ENCODE results near the gene BARX1.
"Not testable (repeated sequence)": the region's sequence is repeated elsewhere in the genome, so short reads cannot be mapped to it uniquely, and the experiment has no call there.

BARX1 gene

DNA sequence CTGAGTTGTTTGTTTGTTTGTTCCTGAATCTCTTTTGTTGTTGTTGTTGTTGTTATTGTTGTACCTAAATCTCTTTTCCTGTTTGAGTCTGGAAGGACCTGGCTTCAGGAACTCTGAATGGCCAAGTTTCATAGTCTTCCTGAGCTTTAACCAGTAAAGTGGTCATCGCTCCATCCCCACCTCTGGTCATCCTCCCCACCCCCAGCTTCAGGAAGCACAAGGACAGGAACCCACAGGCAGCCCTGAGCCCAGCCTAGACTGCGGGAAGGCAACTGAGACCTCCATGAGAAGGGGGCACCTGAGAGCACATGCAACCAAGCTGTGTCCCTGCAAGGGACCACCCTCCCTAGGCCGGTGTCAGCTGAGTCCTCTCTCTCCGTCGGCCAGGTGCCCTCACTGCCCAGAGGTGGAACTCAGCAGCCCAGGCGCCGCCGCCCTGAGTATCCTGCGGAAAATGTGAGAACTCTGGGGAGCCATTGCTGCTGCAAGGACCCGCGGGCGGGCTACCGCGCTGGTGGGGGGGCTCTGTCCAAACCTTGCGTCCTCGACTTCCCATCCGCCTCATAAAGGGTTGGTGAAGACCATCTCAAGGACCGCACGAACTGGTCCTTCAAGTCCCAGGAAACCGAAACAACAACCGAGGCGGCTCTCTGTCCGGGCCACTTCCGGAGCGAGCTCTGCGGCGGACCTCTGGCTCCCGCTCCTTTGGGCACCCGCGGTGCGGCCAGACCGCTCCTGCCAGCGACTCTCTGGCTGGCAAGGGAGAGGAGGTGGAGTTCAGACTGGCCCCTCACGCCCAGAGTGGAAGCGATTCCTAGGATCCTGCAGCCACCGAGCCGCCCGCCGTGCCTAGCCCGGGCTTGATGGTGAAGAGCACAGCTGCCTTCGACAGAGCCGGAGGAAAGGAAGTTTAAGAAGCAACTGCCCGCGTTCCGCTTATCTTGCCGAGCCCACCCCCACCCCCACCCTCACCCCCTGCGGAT lies 4.2 kb downstream of the BARX1 start:
- DNase-seq = peak in 1 of 2 donors; percentile 31

DNA sequence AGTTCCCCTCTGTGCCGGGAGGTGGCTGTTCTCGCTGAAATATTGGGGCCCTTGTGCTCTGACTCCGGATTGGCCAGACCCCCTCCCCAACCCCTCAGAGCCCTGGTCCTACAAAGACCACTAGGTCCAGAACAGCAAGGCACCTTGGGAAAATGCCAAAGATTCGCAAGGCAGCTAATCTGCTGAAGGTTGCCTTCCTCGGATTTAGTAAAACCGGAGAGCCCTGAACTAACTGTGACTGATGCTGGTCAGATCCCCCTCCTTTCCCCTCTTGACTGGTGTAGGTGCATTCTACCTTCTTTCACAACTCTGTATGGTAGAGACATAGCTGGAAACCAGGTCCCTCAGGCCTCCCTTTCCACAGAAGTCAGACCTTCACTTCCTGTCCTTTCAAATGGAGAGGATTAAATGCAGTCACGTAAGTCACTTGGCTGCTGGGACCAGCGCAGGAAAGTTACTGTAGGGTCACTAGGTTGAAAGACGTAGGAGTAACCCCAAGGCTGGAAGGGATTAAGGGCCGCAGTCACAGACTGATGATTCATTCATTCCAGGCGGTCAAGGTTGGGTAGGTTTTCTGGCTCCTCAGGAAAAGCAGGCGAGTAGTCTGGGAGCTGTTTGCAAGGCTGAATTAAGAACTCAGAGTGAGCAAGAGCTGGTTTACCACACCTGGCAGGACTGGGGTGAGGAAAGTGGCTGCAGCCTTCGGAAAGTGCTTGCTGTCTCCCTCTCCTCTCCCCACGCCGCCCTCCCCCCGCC lies 5.3 kb downstream of the BARX1 start:
- DNase-seq = no peak

DNA sequence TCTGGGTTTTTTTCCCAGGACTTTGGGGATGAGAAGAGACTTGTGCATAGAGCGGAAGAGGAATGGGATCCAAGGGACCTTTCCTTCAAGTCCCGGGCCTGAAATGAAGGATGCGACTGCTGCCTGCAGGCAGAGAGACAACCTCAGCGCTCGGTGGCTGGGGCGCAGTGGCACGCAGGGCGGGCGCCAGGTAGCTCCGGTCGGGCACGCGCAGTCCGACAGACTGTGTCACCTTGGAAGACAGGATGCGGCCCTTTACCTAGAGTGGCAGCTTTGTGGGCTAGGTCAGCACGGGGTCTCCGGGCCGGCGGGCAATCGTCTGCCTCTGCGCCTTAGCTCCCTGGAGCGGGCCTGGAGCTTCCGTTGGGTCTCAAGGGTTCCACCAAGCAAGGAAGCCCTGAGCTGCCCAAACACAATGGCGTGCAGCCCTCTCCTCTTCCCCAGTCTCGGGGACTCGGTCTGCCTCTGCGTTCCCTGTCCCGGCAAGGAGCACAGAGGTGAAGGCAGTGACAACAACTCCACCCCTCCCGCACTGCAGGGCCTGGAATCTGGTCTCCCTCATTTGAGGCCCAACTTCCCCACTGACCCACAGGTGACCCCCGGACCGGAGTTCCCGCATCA lies 6.0 kb downstream of the BARX1 start:
- no peak for DNase-seq

DNA sequence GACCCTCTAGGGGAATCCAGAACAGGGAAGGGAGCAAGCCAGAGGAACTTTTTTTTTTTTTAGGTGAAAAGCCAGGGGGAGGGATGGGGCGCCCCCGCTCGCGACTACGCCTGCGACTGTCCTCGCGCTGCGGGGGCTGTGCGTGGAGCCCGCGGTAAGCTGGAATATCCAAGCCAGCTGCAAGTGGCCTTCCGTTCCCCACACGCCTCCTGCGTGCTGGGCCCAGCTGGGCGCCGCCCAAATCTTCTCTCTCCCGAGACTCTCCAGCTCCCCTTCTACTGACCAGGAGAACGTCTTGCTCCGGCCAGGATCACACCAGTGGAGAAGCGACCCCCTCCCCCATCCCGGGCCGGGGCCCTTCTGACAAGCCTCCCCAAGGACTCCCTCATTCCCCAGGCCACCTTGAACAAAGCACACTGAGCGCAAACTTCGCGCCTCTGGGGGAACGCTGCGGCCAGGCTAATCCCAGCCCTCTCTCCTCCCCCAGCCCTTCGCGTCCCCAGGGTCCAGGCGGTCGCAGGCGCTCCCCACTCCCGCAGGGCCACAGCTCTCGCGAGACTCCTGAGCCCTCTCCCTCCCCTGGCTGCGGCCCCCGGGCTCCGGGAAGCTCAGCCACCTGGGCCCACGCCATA lies 6.6 kb downstream of the BARX1 start:
- no peak for DNase-seq

DNA sequence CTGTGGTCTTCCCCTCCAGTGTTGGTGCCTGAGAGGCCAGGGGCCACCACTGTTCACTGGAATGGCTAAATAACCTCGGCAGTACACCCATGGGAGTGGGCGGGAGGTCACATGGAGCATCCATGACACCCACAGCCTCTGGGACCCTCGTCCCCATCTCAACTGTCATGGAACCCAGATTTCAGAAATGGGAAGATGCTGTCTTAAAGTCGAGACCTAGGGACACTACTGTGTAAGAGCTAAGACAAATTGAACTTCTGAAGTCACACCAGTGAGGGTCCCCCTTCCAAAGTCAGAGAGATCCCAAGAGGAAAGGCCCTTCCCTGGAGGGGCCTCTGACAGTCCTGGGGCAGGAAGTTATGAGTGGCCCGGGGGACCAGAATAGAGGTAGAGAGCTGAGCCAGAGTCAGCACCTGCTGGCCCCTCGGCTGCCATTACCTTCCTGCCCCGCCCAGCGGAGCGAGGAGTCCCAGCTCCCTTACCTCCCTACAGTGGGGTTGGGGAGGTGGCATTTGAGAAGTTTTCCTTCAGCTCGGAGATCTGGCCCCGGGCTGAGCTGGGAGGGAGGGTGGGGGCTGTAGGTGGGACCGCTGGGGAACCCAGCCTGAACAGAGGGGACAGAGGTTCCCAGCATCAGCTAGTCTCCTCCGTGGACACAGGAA lies 7.6 kb downstream of the BARX1 start:
- DNase-seq = no peak

DNA sequence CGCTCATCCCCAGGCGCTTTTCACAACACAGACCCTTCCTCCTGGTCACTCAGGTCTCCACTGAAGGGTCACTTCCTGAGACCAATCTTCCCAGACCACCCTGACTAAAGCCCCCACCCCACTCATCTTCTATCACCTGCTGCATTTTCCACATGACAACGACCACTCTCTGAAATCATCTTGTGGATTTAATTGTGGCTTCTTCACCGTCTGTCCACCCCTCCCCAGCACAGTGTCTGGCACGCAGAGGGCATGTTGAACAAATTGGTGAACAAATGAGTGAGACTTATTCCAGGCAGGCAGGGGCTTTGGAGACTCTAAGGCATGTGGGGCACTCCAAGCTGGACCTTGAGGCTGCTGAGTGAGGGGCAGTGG lies 8.8 kb downstream of the BARX1 start:
- no peak for DNase-seq

DNA sequence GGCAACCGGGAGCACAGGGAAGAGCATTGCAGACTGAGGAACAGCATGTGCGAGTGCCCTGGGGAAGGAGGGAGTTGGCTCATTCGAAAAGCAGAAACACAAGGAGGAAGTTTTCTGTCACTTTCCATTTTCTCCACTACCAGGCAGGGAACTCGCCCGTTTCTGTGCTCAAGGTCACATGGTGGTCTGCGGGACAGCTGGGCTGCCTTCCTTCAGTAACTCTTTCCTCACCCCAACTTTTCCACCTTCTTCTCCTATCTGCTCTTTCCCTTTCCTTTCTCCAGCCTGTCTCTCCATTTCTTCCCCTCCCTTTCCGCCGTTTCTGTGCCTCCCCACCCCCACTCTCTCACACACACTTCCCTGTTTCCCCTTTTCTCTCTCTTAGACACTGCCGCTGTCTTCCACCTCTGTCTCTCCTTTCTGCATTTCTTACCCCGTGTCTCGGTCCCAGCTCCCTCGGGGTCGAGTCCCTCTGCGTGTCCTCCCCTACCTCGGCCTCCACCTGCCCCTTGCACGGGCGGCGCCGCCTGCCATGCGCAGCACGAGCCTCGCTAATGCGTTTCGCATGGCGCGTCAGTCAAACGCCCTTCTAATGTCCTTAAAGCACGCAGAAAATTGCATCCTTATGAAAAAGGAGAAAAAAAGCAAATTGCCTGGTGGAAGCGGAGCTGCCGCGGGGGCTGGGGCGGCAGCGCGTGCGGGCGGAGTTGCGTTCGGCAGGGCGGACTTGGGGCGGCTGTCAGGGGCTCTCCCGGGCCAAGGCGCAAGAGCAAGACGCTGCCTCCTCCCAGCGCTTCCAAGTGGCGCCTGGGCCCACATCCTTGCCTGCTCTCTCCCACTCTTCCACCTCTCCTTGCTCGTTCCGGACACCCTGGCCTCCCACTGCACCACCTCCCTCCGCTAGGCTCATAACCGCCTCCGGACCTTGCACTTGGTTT lies 9.5 kb downstream of the BARX1 start:
- DNase-seq = no peak

DNA sequence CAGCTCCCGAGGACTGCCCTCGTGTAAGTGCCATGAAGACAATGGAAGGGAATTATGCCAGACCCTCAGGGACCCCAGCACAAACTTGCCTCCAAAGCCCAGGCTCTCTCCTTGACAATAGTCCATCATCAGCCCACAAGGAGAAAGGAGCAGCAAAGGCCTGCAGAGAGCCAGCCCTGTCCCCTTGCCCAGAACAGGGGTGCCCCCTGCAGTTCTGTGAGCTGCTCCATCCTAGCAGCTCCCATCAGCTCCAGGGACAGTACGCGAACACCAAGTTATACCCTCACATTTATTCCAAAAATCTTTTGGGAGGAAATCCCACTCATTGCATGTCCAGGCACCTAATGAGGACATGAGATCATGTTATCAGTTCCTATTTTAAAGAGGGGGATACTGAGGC lies 11.1 kb downstream of the BARX1 start:
- DNase-seq = no peak

DNA sequence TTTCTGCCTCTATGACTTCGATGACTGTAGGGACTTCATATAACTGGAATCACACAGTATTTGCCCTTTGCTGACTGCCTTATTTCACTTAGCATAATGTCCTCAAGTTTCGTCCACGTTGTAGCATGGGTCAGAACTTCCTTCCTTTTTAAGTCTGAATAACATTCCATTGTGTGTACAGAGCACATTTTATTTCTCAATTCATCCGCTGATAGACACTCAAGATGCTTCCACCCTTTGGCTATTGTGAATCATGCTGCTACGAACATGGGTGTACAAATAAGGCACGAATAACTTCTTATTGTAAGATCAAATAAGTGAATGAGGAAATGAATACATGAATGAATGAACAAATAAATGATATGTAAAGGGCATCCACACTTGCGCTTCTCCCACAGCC lies 13.0 kb downstream of the BARX1 start:
- no peak for DNase-seq

DNA sequence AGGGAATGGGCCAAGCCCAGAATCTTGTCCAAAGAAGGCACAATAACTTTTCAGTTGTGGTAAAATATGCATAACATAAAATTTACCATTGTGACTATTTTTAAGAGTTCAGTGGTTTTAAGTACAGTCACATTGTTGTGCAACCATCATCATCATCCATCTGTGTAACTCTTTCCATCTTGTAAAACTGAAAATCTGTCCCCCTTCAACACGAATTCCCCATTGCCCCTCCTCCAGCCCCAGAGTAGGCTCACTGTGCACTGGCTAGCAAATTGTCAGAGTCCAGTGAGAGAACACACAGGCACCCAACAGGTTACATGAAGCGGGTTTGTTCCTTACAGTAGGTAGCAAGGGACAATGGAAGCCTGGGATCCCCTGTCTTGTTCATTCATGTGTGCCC lies 13.7 kb downstream of the BARX1 start:
- DNase-seq = no peak

DNA sequence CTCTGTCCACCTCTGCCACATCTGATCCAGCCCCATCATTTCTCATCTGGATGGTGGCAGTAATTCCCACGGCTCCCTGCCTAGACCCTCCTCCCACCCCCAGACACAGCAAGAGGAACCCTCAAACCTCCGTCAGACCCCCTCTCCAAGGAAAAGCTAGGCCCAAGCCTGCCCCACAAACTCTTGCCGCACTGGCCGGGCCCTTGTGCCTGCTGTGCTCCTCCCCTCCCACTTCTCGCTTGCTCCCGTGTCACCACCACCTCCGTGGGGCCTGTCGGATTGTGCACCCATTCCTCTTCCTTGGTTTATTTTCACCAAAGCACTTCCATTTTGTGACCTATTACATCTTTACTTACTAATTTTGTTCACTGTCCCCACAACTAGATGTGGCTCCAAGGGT lies 14.2 kb downstream of the BARX1 start:
- no peak for DNase-seq

DNA sequence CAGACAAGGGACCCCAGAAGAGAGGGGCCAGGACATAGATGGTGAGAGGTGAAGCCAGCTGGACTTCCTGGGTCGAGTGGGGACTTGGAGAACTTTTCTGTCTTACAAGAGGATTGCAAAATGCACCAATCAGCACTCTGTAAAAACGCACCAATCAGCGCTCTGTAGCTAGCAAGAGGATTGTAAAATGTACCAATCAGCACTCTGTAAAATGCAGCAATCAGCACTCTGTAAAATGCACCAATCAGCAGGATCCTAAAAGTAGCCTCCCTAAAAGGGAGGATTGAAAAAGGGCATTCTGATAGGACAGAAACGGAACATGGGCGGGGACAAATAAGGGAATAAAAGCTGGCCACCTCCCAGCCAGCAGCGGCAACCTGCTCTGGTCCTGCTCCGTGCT lies 15.6 kb downstream of the BARX1 start:
- not testable (repeated sequence) for DNase-seq

DNA sequence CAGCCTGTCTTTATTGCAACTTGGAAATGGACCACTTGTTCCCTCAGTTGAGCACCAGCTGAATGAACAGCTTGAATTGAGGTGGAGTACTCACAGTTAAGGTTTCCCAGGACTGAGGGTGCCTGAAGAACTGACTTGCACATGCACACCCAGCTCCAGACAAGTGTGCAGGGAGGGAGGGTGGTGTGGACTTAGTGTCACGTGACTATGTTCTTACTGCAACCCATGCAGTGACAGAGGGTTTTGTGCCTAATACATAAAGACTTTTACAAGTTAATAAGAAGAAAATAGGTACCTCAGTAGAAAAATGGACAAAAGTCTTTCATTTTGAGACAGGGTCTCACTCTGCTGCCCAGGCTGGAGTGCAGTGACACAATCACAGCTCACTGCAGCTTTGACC lies 18.0 kb downstream of the BARX1 start:
- DNase-seq = no peak

DNA sequence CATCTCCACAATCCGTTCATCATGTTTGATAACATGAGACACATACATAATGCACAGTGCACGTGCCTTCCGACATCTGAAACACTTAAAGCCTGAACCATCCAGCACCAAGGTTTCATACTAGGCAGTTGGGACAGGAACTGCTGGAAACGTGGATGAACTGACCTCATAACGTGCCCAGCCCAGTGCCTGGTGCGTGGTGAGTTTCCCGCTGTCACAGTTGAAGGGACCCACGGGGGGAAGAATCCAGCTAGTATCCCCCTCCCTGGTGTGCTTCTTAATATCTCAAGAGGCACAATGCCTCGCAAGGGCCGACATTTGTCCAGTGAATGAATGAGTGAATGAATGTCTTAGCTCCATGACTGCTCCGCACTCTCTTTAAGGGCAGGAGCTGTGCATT lies 23.2 kb downstream of the BARX1 start:
- no peak for DNase-seq

DNA sequence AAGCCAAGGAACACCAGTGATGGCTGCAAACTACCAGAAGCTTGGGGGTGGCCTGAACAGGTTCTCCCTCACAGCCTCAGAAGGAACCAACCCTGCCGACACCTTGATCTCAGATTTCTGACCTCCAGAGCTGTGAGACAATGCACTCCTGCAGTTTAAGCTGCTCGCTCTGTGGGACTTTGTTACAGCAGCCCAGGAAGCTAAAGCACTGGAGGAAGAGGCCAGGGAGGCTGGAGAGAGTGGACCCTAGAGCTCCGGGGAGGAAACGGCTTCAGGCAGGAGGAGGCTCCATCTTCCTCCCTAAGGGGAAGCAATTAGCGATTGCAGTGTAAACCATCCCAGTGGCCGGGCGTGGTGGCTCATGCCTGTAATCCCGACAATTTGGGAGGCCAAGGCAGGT lies 25.1 kb downstream of the BARX1 start:
- DNase-seq = no peak

DNA sequence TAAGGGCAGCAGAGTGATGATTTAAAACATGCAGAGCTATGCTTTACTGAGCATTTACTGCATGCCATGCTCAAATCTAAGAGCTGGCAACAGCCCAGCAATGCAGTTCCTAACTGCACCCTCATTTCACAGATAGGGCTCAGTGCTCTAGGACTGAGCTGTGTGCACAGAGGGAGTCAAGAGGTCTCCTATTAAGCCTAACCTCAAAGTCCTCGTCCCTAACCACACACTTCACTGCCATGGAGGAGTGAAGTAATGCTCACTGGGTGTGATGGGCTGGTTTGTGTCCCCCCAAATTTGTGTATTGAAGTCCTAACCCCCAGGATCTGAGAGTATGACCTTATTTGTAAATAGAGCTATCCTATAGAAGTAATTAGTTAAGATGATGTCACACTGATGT lies 25.9 kb downstream of the BARX1 start:
- DNase-seq = no peak

DNA sequence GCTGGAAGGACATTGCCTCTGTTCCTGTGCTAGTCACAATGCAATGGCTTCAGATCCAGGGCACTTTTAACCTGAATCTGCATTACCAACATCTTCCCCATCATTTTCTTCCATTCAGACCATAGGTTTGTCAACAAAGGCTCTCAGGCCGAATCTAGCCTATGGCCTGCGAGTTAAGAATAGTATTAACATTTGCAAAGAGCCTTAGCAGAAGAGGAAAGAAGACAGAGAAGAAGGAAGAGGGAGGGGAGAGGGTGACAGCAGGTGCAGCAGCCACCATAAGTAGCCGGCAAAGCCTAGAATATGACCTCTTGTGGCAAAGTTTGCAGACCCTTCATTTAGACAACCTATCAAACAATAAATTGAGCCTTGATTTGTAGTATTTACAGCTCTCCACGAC lies 32.6 kb downstream of the BARX1 start:
- no peak for DNase-seq

DNA sequence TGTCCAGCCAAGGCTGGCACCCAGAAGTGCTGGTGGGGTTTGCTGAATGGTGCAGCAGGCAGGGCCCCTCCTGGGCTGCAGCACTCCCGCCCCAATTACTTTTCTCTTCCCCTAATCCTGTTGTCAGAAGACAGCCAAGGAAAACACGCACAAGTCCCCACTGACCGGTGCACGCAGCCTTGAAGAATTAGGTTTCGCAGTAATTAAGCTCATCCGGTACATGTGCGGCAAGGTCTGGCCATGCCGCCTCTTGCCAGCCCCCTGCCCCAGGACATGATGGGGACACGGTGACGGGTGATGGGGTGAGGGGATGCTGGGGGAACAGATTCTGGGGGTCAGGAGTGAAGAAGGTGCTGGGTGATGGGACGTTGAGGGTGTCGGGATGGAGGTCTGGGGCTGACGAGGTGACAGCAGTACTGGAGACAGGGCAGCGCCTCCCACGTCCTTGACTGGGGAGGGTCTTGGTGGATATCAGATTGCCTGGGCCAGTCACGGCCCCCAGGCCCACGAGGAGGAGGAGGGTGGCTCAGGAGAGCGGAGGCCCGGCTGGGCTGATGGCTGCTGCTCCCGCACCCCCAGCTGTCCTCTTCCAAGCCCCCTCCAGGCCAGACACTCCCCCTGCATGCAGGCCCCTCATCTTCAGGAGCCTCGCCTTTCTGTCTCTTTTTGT lies 34.9 kb downstream of the BARX1 start:
- DNase-seq = no peak

DNA sequence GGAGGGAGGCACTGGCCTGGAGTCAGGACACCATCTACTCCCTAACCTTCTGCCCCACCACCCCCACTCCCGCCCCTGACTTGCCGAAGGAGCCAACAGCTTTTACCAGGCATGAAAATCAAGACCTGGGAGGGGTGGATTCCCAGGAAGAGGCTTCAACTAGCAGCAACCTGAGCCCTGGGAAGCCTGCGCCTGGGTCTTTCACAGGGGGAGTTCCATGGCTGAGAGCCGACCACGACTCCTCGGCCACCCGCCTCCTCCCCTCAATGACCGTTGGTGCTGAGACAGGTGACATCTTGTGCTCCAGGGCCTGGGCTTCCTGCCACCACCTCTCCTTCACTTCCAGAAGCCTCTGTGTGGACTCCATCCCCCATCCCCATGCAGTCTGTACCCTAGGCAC lies 37.1 kb downstream of the BARX1 start:
- DNase-seq = no peak

DNA sequence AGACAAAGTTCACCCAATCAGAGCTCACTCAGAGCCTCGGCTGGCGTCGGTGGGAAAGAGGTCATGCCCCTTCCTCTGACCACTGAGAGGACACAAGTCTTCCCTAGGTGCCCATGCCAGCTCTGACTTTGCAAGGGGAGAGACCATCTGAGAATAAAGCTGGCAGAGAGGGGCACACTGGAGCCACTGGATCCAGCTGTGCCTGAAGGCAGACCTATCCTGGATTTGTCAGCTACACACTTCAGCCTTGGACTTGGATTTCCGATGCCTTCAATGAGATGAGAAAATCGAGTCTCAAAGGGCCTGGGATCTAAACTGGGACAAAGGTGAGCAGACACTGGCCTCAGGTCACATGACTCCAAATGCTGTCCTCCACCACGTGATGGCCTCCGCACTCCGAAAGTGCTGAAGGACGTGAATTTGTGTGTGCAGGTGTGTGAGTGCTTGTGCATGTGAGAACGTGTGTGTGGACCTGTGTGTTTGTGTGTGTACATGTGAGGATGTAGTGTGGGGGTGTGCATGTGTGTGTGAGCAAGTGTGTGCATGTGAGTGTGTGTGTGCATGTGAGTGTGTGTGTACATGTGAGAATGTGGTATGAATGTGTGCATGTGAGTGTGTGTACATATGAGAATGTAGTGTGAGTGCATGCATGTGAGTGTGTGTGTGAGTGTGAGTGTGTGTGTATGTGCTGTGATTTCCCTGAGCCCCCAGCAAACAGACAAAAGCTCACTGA lies 37.9 kb downstream of the BARX1 start:
- DNase-seq = no peak

All from stimulated activated CD4-positive, alpha-beta T cell treated with anti-CD3 and anti-CD28 coated beads, Interleukin-2, amount 100 ng/mL, for 24 hours (primary cell).